Transverse colon (tissue), 3 donors: Measurements from ENCODE around the gene DCLK3.

Experiments used
- EP300 ChIP-seq: sonication (generic); formaldehyde crosslinking; IDR thresholded peaks from one replicate; pipeline ENCODE4 v1.6.1; 2017; ENCODE audit warnings: antibody characterized with exemption, low read depth
- POLR2A ChIP-seq: fragments of 450-650 bp; IDR thresholded peaks from one replicate; pipeline ENCODE4 v1.6.1; 2016; ENCODE audit warnings: antibody characterized with exemption, mild to moderate bottlenecking, moderate library complexity
- TF ChIP-seq, protein P1 (sequence below), 5 experiments: fragments of 200-600 bp in 3 of 5; fragments of 450-650 bp in 2 of 5; sonication (generic) in 3 of 5; IDR thresholded peaks; 1 replicate in 2 of 5; 2 replicates in 3 of 5; pipeline ENCODE4 v1.5.1; 2016 to 2017; ENCODE audit warnings: antibody characterized with exemption in 5 of 5, inconsistent platforms in 3 of 5, mild to moderate bottlenecking in 2 of 5, moderate library complexity in 1 of 5

DNA sequence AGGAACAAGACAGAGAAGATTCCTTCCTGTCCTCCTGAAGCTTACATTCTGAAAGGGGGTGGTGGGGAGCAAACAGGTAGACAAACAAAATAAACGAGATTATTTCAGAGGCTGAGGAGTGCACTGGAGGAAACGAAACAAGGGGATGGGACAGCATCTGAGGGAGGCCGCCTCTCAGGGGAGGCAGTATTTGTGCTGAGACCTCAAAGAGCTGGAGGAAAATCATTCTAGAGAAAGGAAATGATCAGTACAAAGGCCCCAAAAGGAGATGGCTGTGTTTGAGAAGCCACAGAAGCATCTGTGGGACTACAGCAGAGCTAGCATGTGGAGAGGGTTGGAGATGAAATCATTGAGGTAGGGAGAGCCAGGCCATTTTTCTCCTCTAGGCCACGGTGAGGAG is 55.1 kb downstream of the DCLK3 start:
- TF ChIP-seq, protein P1, sequence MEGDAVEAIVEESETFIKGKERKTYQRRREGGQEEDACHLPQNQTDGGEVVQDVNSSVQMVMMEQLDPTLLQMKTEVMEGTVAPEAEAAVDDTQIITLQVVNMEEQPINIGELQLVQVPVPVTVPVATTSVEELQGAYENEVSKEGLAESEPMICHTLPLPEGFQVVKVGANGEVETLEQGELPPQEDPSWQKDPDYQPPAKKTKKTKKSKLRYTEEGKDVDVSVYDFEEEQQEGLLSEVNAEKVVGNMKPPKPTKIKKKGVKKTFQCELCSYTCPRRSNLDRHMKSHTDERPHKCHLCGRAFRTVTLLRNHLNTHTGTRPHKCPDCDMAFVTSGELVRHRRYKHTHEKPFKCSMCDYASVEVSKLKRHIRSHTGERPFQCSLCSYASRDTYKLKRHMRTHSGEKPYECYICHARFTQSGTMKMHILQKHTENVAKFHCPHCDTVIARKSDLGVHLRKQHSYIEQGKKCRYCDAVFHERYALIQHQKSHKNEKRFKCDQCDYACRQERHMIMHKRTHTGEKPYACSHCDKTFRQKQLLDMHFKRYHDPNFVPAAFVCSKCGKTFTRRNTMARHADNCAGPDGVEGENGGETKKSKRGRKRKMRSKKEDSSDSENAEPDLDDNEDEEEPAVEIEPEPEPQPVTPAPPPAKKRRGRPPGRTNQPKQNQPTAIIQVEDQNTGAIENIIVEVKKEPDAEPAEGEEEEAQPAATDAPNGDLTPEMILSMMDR (IDR thresholded peaks at IDR 0.05) = no peak
- no peak for TF ChIP-seq POLR2A
- TF ChIP-seq EP300 = no peak
